MM.1S (cell line): ENCODE results near the gene WRNIP1.

Source experiments
- EZH2 ChIP-seq: fragments of 300-600 bp; sonication (generic); optimal IDR thresholded peaks from 2 replicates; pipeline ENCODE3; 2017; ENCODE audit warnings: low read depth, mild to moderate bottlenecking, antibody characterized with exemption, low read length, mixed read lengths
- EZH2phosphoT487 ChIP-seq: fragments of 300-600 bp; sonication (generic); IDR thresholded peaks from 2 replicates; pipeline ENCODE4 v1.6.1; 2018; ENCODE audit warnings: antibody characterized with exemption, low read length
- TF ChIP-seq, protein P1 (sequence below): fragments of 300-600 bp; sonication (generic); IDR thresholded peaks from 2 replicates; pipeline ENCODE4 v1.5.1; 2016; ENCODE audit warnings: antibody characterized with exemption, low read length, mixed read lengths

- TF ChIP-seq, protein P1, sequence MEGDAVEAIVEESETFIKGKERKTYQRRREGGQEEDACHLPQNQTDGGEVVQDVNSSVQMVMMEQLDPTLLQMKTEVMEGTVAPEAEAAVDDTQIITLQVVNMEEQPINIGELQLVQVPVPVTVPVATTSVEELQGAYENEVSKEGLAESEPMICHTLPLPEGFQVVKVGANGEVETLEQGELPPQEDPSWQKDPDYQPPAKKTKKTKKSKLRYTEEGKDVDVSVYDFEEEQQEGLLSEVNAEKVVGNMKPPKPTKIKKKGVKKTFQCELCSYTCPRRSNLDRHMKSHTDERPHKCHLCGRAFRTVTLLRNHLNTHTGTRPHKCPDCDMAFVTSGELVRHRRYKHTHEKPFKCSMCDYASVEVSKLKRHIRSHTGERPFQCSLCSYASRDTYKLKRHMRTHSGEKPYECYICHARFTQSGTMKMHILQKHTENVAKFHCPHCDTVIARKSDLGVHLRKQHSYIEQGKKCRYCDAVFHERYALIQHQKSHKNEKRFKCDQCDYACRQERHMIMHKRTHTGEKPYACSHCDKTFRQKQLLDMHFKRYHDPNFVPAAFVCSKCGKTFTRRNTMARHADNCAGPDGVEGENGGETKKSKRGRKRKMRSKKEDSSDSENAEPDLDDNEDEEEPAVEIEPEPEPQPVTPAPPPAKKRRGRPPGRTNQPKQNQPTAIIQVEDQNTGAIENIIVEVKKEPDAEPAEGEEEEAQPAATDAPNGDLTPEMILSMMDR: peak; percentile 55
- TF ChIP-seq EZH2 (no peak), EZH2phosphoT487 (no peak)
Observed at GRCh38 chr6:2760882-2761842, 4.0 kb upstream of the WRNIP1 start.
